Measurements from ENCODE around the gene LRRK1. TPM values are rescaled to one million over a fixed set of nuclear protein-coding genes. Genes with fewer than 3 reads are reported as not detected.

LRRK1 gene
- total and polyA plus RNA-seq, 12 donors, result 1.5 to 8.1 (median 2.0) TPM

- intact Hi-C loops (cut with DNase I), result no loop called here
- ATAC-seq (no peak), DNase-seq (no peak)
- H3K27ac ChIP-seq, result no peak overlapping the region
- peaks cover 0 to 99% (median 6%) of the 10 kb centered on the region in 9 donors for H3K36me3 ChIP-seq
- no peaks in the 10 kb centered on the region for H3K27me3 ChIP-seq
- H3K4me1 ChIP-seq, result peaks cover 4 to 11% (median 8%) of the 10 kb centered on the region in 9 donors
- no peak for TF ChIP-seq CTCF (IDR thresholded peaks at IDR 0.05)
- H3K4me3 ChIP-seq, result no peak overlapping the region
- WGBS, 2 donors, result 79 to 85% methylated on average over 16 of the region's 16 CpGs
- H3K9me3 ChIP-seq, result peaks cover 0 to 12% (median 0%) of the 10 kb centered on the region in 11 donors
Measured at GRCh38 chr15:101059381-101060341, 140.5 kb downstream of the LRRK1 start.

- 90 to 91% methylated on average over 35 of the region's 35 CpGs for WGBS, 2 donors
- intact Hi-C loops (cut with DNase I), result no loop called here
Measured at GRCh38 chr15:101060576-101061551, 141.7 kb downstream of the LRRK1 start.

GRCh38 chr15:101062063-101062462 lies 142.9 kb downstream of the LRRK1 start:
- Histone ChIP-seq H3K36me3 (peaks cover 0 to 99% (median 4%) of the 10 kb centered on the region in 9 donors), H3K4me3 (no peak overlapping the region), H3K9me3 (peaks cover 0 to 12% (median 0%) of the 10 kb centered on the region in 11 donors), H3K27ac (no peak overlapping the region), H3K27me3 (no peaks in the 10 kb centered on the region), H3K4me1 (peaks cover 4 to 15% (median 12%) of the 10 kb centered on the region in 9 donors)
- ATAC-seq (no peak), DNase-seq (no peak)
- WGBS, 2 donors, result 78 to 82% methylated on average over 7 of the region's 7 CpGs
- intact Hi-C loops (cut with DNase I), result no loop called here
- no peak for TF ChIP-seq CTCF (IDR thresholded peaks at IDR 0.05)

More at GRCh38 chr15:101060576-101061551, 141.7 kb downstream of the LRRK1 start:
- peaks cover 0 to 99% (median 4%) of the 10 kb centered on the region in 9 donors for H3K36me3 ChIP-seq
- H3K4me3 ChIP-seq, result no peak overlapping the region
- peaks cover 4 to 15% (median 12%) of the 10 kb centered on the region in 9 donors for H3K4me1 ChIP-seq
- ATAC-seq (no peak), DNase-seq (no peak)
- H3K27ac ChIP-seq, result no peak overlapping the region
- no peaks in the 10 kb centered on the region for H3K27me3 ChIP-seq
- H3K9me3 ChIP-seq, result peaks cover 0 to 12% (median 0%) of the 10 kb centered on the region in 11 donors
- TF ChIP-seq CTCF (IDR thresholded peaks at IDR 0.05), result no peak

All from heart right ventricle (tissue), 16 donors.